HL-60 (cell line): ENCODE measurements around the gene PITPNB.

Experiments used
- DNase-seq, 2 experiments: peaks; one replicate each; pipeline ENCODE4 v3.0.0-alpha.2; 2010 to 2020; ENCODE audit warnings: low read depth in 1 of 2, low spot score in 1 of 2
- H3K27ac ChIP-seq: fragments of 250-450 bp; sonication (Bioruptor Pico); replicated peaks from 2 replicates; pipeline ENCODE4 v1.5.1; 2020; ENCODE audit warnings: mild to moderate bottlenecking, moderate library complexity
- H3K27me3 ChIP-seq: fragments of 250-450 bp; sonication (Bioruptor Pico); 2 replicates; pipeline ENCODE4 v1.5.1; 2021; ENCODE audit warnings: mild to moderate bottlenecking, moderate library complexity; ENCODE audit not compliant: insufficient read depth, poor library complexity, severe bottlenecking
- H3K4me3 ChIP-seq: replicated peaks from 2 replicates; pipeline ENCODE4 v1.5.1; 2011; ENCODE audit warnings: mild to moderate bottlenecking, control low read depth, low read length; ENCODE audit not compliant: insufficient read depth
- CTCF ChIP-seq: IDR thresholded peaks from one replicate; pipeline ENCODE4 v1.5.1; 2011; ENCODE audit warnings: low read length, control low read depth, inconsistent platforms; ENCODE audit not compliant: insufficient read depth
- GABPA ChIP-seq: IDR thresholded peaks from 2 replicates; pipeline ENCODE4 v1.6.1; 2012; ENCODE audit warnings: low read depth
- POLR2AphosphoS5 ChIP-seq: IDR thresholded peaks from 2 replicates; pipeline ENCODE4 v1.6.1; 2012; ENCODE audit warnings: low read depth
- REST ChIP-seq: IDR thresholded peaks from 2 replicates; pipeline ENCODE4 v1.6.1; 2012; ENCODE audit warnings: low read depth; ENCODE audit not compliant: insufficient replicate concordance
- SPI1 ChIP-seq: IDR thresholded peaks from 2 replicates; pipeline ENCODE4 v1.6.1; 2012; ENCODE audit warnings: low read depth, mild to moderate bottlenecking, borderline replicate concordance

Gene PITPNB

GRCh38 chr22:27868732-27869282, 50.2 kb downstream of the PITPNB start:
- Histone ChIP-seq H3K27me3 (no peaks in the 10 kb centered on the region), H3K27ac (no peak overlapping the region), H3K4me3 (no peak overlapping the region)
- no peak for TF ChIP-seq GABPA
- no peak for TF ChIP-seq POLR2AphosphoS5
- no peak for TF ChIP-seq CTCF
- TF ChIP-seq SPI1 = no peak
- TF ChIP-seq REST = no peak
- no peak for DNase-seq

- no peak overlapping the region for H3K27ac ChIP-seq
- no peak for DNase-seq
- no peak for TF ChIP-seq REST
- no peak for TF ChIP-seq CTCF
- TF ChIP-seq SPI1 = no peak
- no peak for TF ChIP-seq POLR2AphosphoS5
- no peak for TF ChIP-seq GABPA
- H3K4me3 ChIP-seq = no peak overlapping the region
- H3K27me3 ChIP-seq = no peaks in the 10 kb centered on the region
Measured at GRCh38 chr22:27867953-27868731, 50.9 kb downstream of the PITPNB start.

GRCh38 chr22:27867085-27867952, 51.7 kb downstream of the PITPNB start:
- Histone ChIP-seq H3K27ac (no peak overlapping the region), H3K4me3 (no peak overlapping the region), H3K27me3 (no peaks in the 10 kb centered on the region)
- DNase-seq = no peak
- no peak for TF ChIP-seq SPI1
- no peak for TF ChIP-seq GABPA
- TF ChIP-seq POLR2AphosphoS5 = no peak
- TF ChIP-seq CTCF = no peak
- no peak for TF ChIP-seq REST
